NCI-H345 treated with DMSO at 0.1 percent for 48 hours (cell line): ENCODE measurements around the gene MSX1.

Source experiments
- DNase-seq: peaks from one replicate; lab custom pipeline; 2025; ENCODE audit not compliant: unreplicated experiment; lab: John Stamatoyannopoulos, UW

Gene MSX1

GRCh38 chr4:4868758-4869723 lies 9.6 kb downstream of the MSX1 start:
- DNase-seq, result no peak

- DNase-seq, result no peak
Measured at GRCh38 chr4:4869731-4870571, 10.5 kb downstream of the MSX1 start.

GRCh38 chr4:4870576-4871241 lies 11.2 kb downstream of the MSX1 start:
- no peak for DNase-seq

GRCh38 chr4:4871242-4871572 lies 11.7 kb downstream of the MSX1 start:
- no peak for DNase-seq

GRCh38 chr4:4871573-4872313 lies 12.3 kb downstream of the MSX1 start:
- no peak for DNase-seq

- no peak for DNase-seq
Measured at GRCh38 chr4:4872314-4872903, 12.9 kb downstream of the MSX1 start.

GRCh38 chr4:4873203-4873602 lies 13.7 kb downstream of the MSX1 start:
- DNase-seq, result no peak

- no peak for DNase-seq
Measured at GRCh38 chr4:4874254-4874653, 14.8 kb downstream of the MSX1 start.

GRCh38 chr4:4875147-4875546 lies 15.7 kb downstream of the MSX1 start:
- DNase-seq, result no peak

- DNase-seq, result no peak
Measured at GRCh38 chr4:4875611-4876010, 16.1 kb downstream of the MSX1 start.

- no peak for DNase-seq
Measured at GRCh38 chr4:4876945-4877661, 17.6 kb downstream of the MSX1 start.

GRCh38 chr4:4880492-4880891 lies 21.0 kb downstream of the MSX1 start:
- DNase-seq, result no peak

- DNase-seq, result no peak
Measured at GRCh38 chr4:4881432-4881831, 22.0 kb downstream of the MSX1 start.

- no peak for DNase-seq
Measured at GRCh38 chr4:4884611-4885010, 25.1 kb downstream of the MSX1 start.

GRCh38 chr4:4887426-4887825 lies 28.0 kb downstream of the MSX1 start:
- no peak for DNase-seq

- DNase-seq, result no peak
Measured at GRCh38 chr4:4888695-4889094, 29.2 kb downstream of the MSX1 start.

- DNase-seq, result no peak
Measured at GRCh38 chr4:4889781-4890180, 30.3 kb downstream of the MSX1 start.

- no peak for DNase-seq
Measured at GRCh38 chr4:4890574-4891255, 31.2 kb downstream of the MSX1 start.

- no peak for DNase-seq
Measured at GRCh38 chr4:4893721-4894120, 34.3 kb downstream of the MSX1 start.
